DMS 273 treated with DMSO at 0.1 percent for 48 hours (cell line): ENCODE data around the gene HOXB6.

Experiments used
- DNase-seq: peaks from one replicate; lab custom pipeline; 2025; lab: John Stamatoyannopoulos, UW

The HOXB6 gene

GRCh38 chr17:48621410-48622392 lies 16.9 kb upstream of the HOXB6 start:
- DNase-seq, result no peak

GRCh38 chr17:48620461-48621139 lies 15.8 kb upstream of the HOXB6 start:
- no peak for DNase-seq

- no peak for DNase-seq
Measured at GRCh38 chr17:48619826-48620449, 15.2 kb upstream of the HOXB6 start.

GRCh38 chr17:48618256-48618896 lies 13.6 kb upstream of the HOXB6 start:
- no peak for DNase-seq

DNA sequence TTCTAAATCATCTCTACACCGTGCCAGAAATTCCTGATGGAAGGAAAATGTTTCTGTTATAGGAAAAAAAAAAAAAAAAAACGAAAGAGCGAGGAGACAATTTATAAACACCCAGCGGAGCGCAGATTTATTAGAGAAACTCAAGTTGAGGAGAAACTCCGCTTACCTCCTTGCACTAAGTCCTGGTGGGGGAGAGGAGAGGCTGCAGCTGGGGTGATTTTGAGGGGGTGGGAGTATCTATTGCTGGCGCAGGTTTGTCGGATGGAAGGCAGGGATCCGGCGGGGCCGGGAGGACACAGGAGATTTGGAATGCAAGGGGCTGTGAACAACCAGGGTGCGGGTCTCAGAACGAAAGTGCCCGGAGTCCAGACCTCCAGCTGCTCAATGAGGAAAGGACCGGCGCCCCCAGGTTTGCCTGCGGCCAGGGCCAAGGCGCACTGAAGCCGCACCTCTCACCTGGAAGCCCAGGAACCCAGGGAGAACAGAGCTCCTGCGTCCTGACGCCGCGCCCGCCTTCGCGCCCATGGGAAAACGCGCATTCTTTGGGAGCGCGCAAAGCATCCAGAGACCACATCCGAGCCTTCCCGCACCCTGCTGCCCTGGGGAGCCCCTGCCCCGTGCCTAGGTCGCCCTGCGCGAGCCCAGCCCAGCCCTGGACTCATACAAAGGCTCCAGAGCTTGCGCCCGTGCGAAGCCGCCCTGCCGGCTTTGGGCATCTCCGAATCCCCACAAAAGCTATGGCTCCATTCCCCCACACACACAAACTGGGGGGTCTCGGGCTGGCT lies 12.9 kb upstream of the HOXB6 start:
- no peak for DNase-seq

DNA sequence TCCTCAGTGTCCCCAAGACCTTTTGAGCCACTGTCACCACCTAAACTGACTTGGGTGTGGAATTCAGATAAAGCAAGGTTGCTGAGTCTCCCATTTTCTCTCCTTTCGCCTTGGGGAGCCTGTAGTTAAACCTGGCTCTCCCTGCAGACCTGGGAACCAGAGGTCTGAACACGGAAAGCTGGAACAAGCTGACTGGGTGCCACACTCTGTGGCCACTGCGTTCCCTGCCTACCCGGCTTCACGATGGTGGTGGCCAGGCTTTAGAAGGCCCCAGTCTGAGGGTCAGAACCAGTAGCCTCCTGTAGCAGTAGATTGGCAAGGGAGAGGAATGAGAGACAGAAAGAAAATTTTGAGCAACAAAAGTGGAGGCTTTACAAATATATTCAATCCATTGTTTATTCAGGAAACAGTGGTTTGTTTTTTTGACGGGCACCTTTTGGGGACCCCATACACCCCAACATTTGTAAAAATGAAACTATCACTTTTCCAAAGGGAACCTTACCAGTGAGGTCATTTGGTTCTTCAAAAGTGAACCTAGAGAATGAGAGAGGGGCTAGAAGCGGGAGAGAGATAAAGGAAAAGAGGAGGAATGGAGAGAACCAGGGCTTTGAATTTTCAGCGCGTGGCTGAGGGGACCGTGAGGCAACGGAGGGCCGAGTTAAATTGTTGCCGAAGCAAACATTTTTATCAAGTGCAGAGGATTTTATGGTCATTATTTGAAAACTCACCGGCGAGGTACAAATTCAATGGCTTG lies 12.1 kb upstream of the HOXB6 start:
- DNase-seq, result no peak

DNA sequence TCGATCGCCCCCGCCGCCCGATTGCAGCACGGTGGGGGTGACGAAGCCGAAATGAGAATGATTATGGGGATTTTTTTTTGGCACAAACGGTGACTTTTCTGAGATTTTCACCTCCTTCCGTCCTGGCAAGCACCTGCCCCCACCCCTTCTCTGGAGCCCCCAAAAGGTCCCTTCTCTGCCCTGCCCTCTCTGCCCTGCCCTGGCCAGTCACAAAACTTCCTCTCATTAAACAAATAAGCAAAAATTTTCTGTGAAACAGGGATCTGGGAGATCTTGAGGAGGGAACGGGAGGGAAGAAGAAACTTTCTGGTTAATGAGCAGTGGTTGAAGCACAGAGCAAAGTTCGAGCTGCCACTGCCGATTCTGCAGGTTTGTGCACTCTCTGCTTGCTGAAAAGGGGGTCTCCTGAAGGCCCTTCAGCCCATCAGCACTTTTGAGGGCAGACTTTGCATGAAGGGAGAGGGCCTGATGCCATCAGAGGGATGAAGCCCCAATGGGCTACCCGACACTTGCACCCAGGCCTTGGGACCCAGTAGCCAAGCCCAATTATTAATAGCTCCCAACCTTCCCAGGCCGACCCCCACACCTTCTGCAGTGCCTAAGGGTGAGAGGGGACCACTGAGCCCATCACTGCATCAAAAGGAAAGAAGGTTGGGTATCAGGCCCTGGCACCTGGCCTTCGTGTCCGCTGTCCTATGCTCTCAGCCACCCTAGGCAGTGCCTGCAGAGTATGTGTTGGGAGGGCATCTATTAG lies 11.4 kb upstream of the HOXB6 start:
- no peak for DNase-seq

DNA sequence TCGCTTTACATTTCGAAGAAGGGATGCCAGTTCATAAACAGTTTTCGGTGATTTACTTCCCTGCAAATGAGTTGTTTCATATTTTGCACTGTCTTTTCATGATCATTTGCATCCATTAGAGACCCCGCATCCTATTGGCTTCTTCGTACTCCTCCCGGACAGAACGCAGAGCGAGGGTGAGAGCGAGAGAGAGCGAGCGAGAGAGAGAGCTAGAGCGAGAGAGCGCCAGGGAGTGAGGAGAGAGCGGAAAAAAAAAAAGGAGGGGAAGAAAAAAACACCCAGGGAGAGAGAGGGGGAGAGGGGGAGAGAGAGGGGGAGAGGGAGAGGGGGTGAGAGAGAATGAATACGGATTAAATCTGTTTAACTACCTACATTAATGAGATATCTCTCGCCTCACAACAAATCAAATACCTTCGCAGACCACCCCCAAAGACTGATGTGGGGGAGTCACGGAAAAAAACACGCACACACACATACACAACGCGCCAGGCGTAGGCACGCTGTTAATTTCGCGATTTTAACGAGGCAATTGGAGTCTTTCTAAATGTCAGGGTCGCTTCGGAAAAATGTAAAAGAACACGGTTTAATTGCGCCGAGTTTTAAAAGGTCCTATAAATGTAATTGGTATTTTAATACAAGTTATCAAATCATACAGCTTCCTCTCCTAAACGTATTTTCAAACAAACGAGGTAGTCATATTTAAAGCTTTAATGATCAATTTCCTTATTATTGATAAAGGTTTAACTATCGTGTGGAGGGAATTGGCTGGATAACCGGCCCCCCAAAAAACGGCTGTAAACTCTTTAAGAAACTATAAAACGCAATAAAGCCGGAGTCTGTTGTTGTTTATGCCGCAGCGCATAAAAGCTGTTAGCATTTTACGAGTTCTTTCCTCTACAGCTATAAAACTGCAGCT lies 10.5 kb upstream of the HOXB6 start, which contains the start of gene HOXB8:
Gene HOXB8 (minus strand): TSS at position 246 of the 916 bp plus-strand sequence. CDS start 588 bp downstream, outside the sequence.
- DNase-seq, result no peak

- no peak for DNase-seq
Measured at GRCh38 chr17:48613862-48614694, 9.3 kb upstream of the HOXB6 start.

- DNase-seq, result no peak
Measured at GRCh38 chr17:48612854-48613691, 8.3 kb upstream of the HOXB6 start.

- DNase-seq, result no peak
Measured at GRCh38 chr17:48612456-48612853, 7.7 kb upstream of the HOXB6 start.

DNA sequence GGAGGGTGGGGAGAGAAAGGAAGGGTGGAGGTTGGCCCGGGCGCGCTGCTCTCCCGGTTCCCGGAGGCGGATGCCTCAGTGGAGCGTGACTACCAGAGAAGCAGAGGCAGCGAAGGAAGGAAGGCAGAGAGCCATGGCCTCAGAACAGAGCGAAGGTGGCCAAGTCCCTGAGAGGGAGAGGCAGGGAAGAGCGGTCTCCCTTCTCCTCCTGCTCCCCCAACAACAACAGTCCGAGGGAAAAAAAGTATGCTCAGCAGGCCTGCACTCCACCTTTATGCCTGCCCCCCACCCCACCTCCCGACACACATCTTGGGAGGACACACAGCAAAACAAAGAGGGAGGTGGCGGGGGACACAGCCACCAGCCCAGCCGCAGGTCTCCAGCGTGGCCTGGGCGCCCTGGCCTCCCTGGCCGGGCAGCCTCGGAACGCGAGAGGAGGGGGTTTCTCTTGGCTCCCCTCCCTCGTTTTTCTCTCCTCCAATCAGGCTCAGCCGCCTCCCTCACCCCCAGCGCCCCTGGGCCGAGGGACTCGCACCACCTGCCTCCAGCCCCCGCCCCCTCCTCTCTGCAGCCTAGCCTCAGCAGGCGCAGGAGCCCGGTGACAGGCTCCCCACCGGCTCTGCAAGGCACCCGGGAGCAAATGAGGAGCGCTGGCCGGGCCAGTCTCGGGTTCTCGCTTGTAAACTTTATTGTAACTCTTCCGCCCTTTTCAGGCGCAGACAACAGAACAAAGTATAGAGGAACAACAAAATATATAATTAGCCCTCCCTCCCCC lies 7.1 kb upstream of the HOXB6 start:
- no peak for DNase-seq

DNA sequence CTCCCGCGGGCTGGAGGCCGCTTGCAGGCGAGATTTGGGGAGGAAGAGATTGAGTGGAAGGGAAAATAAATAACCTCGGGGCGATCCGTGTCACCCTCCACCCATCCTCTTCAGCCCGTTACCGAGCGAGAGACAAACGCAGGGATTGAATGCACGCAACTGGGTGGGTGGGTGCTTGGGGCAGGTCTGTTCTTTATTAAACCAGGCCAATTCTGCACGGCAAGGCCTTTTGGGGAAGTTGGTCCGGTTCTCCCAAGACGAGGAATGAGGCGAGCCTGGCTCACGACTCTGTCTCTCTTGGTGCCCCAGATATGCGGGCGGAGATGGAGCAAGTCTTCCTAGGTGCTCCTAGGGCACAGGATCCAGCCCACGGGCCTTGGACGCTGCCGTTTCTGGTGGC lies 6.4 kb upstream of the HOXB6 start:
- DNase-seq, result no peak

DNA sequence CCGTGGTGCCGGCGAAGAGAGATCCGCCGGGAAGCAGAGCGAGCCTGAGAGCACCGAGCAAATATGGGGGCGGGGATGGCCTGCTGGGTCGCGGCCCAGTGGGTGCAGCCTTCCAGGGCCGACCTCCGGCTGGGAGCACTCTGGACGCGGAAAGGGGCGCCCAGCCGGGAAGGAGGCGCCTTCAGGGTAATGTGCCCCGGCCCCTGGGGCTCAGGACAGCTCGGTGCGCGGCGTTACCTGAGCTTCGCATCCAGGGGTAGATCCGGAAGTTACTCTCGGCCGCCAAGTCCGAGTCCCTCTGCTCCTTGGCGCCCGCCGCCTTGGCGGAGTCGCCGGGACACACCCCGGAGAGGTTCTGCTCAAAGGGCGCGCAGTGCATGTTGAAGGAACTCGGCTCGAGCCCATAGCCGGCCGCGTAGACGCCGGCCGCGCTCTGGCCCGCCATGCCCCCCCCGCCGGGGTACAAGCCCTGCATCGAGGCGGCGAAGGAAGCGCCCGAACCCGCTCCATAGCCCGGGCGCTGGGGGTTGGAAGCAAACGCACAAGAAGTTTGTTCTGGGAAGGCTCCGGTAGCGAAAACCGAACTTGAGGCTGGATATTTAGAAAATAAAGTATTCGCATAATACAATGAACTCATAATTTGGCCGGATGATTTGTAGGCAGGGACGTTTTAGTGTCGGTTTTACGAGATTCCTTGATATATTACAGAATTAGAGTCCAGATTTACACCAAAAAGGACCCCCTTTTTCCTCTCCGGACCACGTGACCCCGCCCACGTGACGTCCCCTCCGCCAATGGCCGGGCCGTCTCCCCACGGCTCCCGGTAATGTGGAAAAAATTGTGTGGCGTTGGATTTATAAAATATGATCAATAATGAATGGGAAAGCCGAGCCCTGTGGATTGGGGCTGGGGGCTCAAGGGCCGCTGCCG lies 5.8 kb upstream of the HOXB6 start, which contains the start of gene HOXB7:
Gene HOXB7 (minus strand): TSS at position 736 of the 930 bp plus-strand sequence. CDS start 99 bp downstream, at position 637.
- DNase-seq, result no peak

GRCh38 chr17:48609759-48610281 lies 5.0 kb upstream of the HOXB6 start:
- DNase-seq, result no peak
